Osteocyte (in vitro differentiated cells): ENCODE results near the gene UVSSA. TPM values are rescaled to one million over a fixed set of nuclear protein-coding genes. Genes with fewer than 3 reads are reported as not detected.

Source experiments
- DNase-seq: peaks from one replicate; pipeline ENCODE4 v3.0.0; 2021; ENCODE audit warnings: mixed read lengths; ENCODE audit not compliant: unreplicated experiment; ENCODE audit errors: extremely low spot score
- H3K27ac Mint-ChIP-seq: one replicate; pipeline ENCODE4 v1.8.0; 2021; ENCODE audit warnings: mild to moderate bottlenecking, mixed read lengths; ENCODE audit not compliant: unreplicated experiment
- H3K27me3 Mint-ChIP-seq: one replicate; pipeline ENCODE4 v1.8.0; 2021; ENCODE audit warnings: mixed read lengths; ENCODE audit not compliant: unreplicated experiment
- H3K36me3 Mint-ChIP-seq: one replicate; pipeline ENCODE4 v1.8.0; 2021; ENCODE audit warnings: mixed read lengths; ENCODE audit not compliant: unreplicated experiment
- H3K4me1 Mint-ChIP-seq: one replicate; pipeline ENCODE4 v1.8.0; 2021; ENCODE audit warnings: mixed read lengths; ENCODE audit not compliant: unreplicated experiment
- H3K4me3 Mint-ChIP-seq: one replicate; pipeline ENCODE4 v1.8.0; 2021; ENCODE audit warnings: mild to moderate bottlenecking, moderate library complexity, mixed read lengths; ENCODE audit not compliant: unreplicated experiment
- H3K9me3 Mint-ChIP-seq: one replicate; pipeline ENCODE4 v1.8.0; 2021; ENCODE audit warnings: mixed read lengths; ENCODE audit not compliant: unreplicated experiment
- total RNA-seq: library from RNA; stranded (reverse); gene quantifications from 2 replicates; pipeline ENCODE4 v1.2.1, GENCODE V29; 2021
- TF ChIP-seq, protein P1 (sequence below): fragments of 200-600 bp; sonication (generic); IDR thresholded peaks from 2 replicates; pipeline ENCODE4 v1.5.0; 2021; ENCODE audit warnings: antibody characterized with exemption, mild to moderate bottlenecking, moderate library complexity

UVSSA gene
- total RNA-seq, 1 donor from 2014 or later, result 26.7 TPM

DNA sequence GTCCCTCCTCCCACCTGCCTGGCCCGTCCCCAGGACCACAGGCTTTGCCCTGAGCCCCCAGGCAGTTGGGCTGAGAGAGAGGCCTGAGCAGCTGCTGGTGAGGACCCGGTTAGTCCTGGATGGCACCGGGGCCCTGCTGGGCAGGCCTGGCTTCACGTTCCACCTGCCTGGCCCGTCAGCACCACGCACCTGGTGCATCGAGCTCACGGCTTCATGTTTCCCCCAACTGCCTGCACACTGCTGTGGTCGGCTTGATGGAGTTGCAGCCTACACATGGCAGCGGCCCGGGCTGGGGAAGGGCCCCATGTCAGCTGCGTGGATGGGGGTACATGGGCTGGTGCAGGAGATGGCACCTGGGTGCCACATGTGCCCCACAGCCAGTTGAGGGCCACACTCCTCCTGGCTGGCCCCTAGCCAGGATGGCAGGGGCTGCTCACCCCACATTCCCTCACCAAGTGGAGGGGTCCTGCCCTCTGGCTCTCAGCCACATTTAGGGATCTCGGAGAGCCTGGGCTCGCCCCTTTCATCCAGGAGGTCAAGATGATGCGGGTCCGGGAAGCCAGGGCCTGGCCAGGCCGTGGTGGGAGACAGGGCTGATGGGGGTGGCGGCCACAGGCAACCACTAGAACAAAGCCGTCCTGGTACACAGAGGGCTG is 30.7 kb downstream of the UVSSA start:
- Mint-ChIP-seq H3K9me3 (no peaks in the 10 kb centered on the region), H3K4me1 (no peaks in the 10 kb centered on the region)

DNA sequence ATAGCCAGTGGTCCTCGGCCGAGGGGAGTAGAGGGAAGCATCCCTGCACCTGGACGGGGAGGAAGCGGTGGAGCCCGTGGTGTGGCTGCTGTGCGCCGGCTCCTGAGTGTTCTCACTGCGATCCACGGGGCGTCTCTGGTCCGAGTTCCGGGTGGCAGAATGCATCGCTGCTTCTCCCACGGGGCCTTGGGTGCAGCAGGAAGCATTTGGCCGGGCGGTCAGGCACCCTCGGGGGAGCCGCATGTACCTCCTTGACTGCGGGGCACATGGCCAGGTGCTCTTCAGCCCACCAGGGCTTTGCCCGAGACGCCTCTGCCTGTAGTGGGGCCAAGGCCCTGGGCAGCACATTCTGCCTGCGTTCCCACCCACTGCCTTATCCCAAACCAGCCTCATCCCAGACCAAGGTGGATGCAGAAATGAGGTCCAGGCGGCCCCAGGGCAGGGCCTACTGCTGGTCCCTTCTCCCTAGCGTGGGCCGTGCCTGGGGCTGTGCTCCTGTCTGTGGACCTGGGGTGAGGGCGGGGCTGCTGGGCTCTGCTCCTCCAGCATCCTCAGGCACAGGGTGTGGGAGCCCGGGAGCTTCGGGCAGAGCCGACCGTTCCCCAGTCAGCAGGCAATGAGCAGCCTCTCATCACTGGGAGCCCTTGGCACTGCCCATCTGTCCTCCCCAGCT is 31.7 kb downstream of the UVSSA start:
- H3K36me3 Mint-ChIP-seq, result peaks cover 4% of the 10 kb centered on the region
- TF ChIP-seq, protein P1, sequence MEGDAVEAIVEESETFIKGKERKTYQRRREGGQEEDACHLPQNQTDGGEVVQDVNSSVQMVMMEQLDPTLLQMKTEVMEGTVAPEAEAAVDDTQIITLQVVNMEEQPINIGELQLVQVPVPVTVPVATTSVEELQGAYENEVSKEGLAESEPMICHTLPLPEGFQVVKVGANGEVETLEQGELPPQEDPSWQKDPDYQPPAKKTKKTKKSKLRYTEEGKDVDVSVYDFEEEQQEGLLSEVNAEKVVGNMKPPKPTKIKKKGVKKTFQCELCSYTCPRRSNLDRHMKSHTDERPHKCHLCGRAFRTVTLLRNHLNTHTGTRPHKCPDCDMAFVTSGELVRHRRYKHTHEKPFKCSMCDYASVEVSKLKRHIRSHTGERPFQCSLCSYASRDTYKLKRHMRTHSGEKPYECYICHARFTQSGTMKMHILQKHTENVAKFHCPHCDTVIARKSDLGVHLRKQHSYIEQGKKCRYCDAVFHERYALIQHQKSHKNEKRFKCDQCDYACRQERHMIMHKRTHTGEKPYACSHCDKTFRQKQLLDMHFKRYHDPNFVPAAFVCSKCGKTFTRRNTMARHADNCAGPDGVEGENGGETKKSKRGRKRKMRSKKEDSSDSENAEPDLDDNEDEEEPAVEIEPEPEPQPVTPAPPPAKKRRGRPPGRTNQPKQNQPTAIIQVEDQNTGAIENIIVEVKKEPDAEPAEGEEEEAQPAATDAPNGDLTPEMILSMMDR, result no peak
- no peaks in the 10 kb centered on the region for H3K9me3 Mint-ChIP-seq
- H3K4me1 Mint-ChIP-seq, result no peaks in the 10 kb centered on the region
- no peak overlapping the region for H3K27ac Mint-ChIP-seq
- H3K27me3 Mint-ChIP-seq, result no peaks in the 10 kb centered on the region
- H3K4me3 Mint-ChIP-seq, result no peak overlapping the region
- no peak for DNase-seq

More for the DNA sequence above, 30.7 kb downstream of the UVSSA start:
- Mint-ChIP-seq H3K36me3 (peaks cover 13% of the 10 kb centered on the region), H3K27me3 (no peaks in the 10 kb centered on the region), H3K4me3 (no peak overlapping the region), H3K27ac (no peak overlapping the region)
- TF ChIP-seq, protein P1, result no peak
- no peak for DNase-seq

DNA sequence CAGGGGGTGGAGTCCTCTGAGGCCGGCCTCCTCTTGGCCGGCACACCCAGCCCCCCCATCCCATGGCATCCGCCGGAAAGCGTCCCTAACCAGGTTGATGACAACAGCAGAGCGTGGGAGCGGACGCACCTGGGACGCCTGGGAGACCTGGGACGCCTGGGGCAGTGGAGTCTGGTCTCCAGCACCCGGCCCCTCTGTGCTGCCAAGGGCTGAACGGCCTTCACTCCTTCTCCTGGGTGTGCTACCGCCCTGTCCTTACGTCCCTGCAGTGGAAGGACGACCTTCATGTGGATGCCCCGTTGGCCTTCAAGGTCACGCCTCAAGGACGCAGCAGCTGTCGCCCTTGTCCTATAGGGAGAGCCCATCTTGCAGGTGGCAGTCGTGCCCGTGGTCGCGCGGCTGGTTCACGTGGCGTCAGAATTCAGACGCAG is 32.4 kb downstream of the UVSSA start:
- H3K4me1 Mint-ChIP-seq, result no peaks in the 10 kb centered on the region
- H3K4me3 Mint-ChIP-seq, result no peak overlapping the region
- DNase-seq, result no peak
- H3K36me3 Mint-ChIP-seq, result no peaks in the 10 kb centered on the region
- H3K27me3 Mint-ChIP-seq, result no peaks in the 10 kb centered on the region
- no peaks in the 10 kb centered on the region for H3K9me3 Mint-ChIP-seq
- no peak overlapping the region for H3K27ac Mint-ChIP-seq
- TF ChIP-seq, protein P1, result no peak

DNA sequence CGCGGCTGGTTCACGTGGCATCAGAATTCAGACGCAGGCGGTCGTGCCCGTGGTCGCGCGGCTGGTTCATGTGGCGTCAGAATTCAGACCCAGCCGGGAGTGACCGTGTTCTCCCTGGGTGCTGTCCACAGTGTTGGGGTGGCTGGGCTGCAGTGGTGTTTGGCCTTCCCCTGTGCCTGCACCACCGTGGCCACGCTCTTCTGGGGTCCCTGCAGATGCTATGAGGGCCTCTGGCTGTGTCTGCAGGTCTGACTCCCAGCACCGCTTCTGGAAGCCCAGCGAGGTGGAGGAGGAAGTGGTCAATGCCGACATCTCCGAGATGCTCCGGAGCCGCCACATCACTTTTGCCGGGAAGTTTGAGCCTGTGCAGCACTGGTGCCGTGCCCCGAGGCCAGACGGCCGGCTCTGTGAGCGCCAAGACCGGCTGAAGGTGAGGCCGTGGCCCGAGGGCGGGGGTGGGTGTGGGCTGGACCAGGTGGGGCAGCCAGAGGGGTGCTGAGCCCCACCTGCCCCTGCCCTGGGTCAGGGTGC is 32.9 kb downstream of the UVSSA start:
- Mint-ChIP-seq H3K27ac (no peak overlapping the region), H3K4me1 (no peaks in the 10 kb centered on the region), H3K9me3 (no peaks in the 10 kb centered on the region), H3K27me3 (no peaks in the 10 kb centered on the region), H3K4me3 (no peak overlapping the region), H3K36me3 (no peaks in the 10 kb centered on the region)
- DNase-seq, result no peak
- TF ChIP-seq, protein P1, result no peak
